ENCODE results near the gene ROR1.

DNA sequence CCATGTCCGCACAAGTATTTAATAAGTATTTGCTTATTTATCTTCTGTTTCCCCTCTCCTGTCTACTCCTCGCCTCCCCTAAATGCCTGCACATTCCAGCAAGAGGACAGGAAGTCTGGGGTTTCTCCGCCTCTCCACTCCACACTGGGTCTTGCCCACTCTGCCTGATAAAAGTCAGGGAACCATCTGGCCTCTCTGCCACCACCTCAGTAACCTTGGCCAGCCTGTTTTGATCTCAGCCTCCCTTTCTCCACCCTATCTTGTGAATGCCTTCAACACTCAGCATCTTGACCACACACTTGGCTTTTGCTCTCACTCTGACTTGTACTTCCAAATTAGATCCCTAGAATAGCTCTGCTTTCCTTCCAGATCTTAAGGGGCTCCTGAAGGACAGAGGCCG lies 264.3 kb downstream of the ROR1 start:
- TF ChIP-seq POLR2A (IDR thresholded peaks at IDR 0.05; ENCODE audit: low read depth, low read length), result no peak
- TF ChIP-seq CTCF (conservative IDR thresholded peaks at IDR 0.05; ENCODE audit: low read depth, low read length), result no peak
- TF ChIP-seq FOS (IDR thresholded peaks at IDR 0.05; ENCODE audit: low read depth, low read length), result no peak
